BJ (cell line): ENCODE results near the gene GPALPP1. TPM values are rescaled to one million over a fixed set of nuclear protein-coding genes. Genes with fewer than 3 reads are reported as not detected.

ENCODE experiments used
- CTCF ChIA-PET: fragments of 350-600 bp; formaldehyde crosslinking; extraction: SDS; loops from one replicate; lab custom pipeline; 2021; ENCODE audit warnings: antibody characterized with exemption, inconsistent platforms; lab: Yijun Ruan, JAX
- POLR2A ChIA-PET: fragments of 300-600 bp; sonication (Branson Sonifier 250); formaldehyde crosslinking; extraction: SDS; loops from one replicate; lab custom pipeline; 2021; ENCODE audit warnings: antibody characterized with exemption; lab: Charles Lee
- DNase-seq: peaks from one replicate; pipeline ENCODE4 v3.0.0-alpha.2; 2011; ENCODE audit warnings: low read depth
- H3K27me3 ChIP-seq: 2 replicates; pipeline ENCODE4 v1.6.0; 2011; ENCODE audit warnings: low read length; ENCODE audit not compliant: control insufficient read depth, insufficient read depth
- H3K36me3 ChIP-seq: 2 replicates; pipeline ENCODE4 v1.5.1; 2011; ENCODE audit warnings: low read length; ENCODE audit not compliant: control insufficient read depth, insufficient read depth
- H3K4me3 ChIP-seq: 2 replicates; pipeline ENCODE4 v1.5.1; 2011; ENCODE audit warnings: low read depth, mild to moderate bottlenecking, control low read depth, low read length
- polyA plus RNA-seq: library from polyadenylated mRNA; depleted of rRNA; stranded (reverse); fragments of >200 nt; gene quantifications from 2 replicates; pipeline ENCODE4 v1.2.3, GENCODE V29; 2011
- TF ChIP-seq, protein P1 (sequence below): IDR thresholded peaks from 2 replicates; pipeline ENCODE4 v1.5.1; 2011; ENCODE audit warnings: low read depth, mild to moderate bottlenecking, control low read depth, inconsistent platforms, low read length, moderate library complexity; ENCODE audit not compliant: insufficient read depth

Gene GPALPP1
- polyA plus RNA-seq, 1 experiment = 10.4 TPM

DNA sequence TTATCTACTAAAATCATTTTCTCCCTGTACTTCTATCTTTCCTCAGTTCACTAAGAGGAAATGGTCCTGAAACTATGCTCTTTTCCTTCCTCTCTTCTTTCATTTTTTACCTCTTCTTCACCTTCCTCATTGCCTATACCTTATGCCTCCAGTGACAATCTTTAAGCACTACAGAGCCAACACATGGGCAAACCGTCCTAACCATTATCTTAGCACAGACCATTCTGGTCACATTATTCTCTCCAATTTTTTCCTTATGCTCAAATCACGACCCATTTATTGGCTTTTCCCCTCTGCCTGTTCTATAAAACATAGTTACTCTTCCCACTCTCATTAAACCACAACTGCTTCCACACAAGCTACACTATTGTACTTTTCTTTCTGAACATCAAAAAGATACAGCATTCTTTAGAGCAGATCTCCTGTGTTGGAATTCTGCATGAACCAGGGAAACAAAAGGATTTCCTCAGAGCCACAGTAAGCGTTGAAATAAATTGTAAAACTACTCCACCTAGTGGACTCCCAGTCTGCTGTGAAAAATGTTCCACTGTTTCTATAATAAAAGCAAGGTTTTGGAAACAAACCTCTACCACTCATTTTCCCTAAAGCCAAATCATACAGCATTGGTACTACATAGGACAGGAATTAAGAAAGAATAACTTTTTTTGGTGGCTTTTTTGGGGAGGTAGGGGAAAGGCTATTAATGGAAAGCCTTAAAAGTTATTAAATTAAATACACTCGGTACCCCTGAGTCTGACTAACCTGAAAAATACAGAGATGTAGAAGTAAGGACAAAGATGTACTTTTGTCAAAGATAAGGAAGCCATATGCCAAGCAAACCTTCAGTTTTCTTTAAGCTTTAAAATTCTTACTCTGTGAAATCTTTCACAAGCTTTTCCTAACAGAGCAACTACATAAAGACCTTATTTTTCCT lies 19.5 kb upstream of the GPALPP1 start:
- CTCF ChIA-PET = interaction anchor here (0.7 to 4.0 kb wide), 16 partner anchors 11 to 1066 kb away, joined by 3 to 38 read pairs (median 3); no protein-coding TSS in a partner anchor
- POLR2A ChIA-PET = no interaction called here
- Histone ChIP-seq H3K27me3 (no peaks in the 10 kb centered on the region), H3K36me3 (peaks cover 7% of the 10 kb centered on the region; the same call in 1 of the 2 replicates), H3K4me3 (no peak overlapping the region)
- DNase-seq = no peak
- TF ChIP-seq, protein P1, sequence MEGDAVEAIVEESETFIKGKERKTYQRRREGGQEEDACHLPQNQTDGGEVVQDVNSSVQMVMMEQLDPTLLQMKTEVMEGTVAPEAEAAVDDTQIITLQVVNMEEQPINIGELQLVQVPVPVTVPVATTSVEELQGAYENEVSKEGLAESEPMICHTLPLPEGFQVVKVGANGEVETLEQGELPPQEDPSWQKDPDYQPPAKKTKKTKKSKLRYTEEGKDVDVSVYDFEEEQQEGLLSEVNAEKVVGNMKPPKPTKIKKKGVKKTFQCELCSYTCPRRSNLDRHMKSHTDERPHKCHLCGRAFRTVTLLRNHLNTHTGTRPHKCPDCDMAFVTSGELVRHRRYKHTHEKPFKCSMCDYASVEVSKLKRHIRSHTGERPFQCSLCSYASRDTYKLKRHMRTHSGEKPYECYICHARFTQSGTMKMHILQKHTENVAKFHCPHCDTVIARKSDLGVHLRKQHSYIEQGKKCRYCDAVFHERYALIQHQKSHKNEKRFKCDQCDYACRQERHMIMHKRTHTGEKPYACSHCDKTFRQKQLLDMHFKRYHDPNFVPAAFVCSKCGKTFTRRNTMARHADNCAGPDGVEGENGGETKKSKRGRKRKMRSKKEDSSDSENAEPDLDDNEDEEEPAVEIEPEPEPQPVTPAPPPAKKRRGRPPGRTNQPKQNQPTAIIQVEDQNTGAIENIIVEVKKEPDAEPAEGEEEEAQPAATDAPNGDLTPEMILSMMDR = peak; percentile 70

DNA sequence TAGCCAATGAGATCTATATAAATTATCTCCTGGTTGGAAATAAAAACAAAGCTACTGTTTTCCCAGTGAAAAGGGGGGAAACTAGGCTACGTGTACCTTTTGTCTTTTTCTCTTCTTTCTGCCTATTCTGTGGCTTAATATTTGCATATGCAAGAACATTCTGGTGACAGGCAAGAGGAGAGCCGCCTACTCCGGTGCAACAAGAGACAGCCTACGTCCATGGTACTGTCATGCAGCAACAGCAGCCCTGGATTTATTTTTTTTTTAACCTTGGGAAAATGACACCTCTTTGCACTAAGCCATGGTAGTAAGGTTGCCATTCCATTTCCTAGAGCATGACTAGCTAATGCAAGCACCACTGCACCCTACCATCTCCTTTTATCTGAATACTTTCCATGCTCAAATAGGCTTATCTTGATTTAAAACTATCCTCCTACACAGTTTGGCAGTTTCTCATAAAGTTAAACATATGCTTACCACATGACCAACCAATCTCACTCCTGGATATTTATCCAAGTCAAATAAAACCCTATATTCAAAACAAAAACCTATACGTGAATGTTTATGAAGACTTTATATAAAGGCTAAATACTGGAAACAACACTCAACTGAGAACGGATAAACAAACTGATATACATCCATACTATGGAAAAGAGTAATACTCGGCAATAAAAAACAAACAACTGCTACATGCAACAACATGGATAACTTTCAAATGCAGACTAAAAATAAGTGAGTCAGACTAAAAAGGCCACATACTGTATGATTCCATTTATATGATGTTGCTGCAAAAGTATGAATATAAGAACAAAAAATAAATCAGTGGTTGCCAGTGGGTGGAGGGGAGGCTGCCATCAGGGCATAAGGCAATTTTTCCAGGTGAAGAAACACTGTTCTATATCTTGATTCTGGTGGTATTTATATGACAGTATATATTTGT lies 17.4 kb upstream of the GPALPP1 start:
- H3K4me3 ChIP-seq = no peak overlapping the region

DNA sequence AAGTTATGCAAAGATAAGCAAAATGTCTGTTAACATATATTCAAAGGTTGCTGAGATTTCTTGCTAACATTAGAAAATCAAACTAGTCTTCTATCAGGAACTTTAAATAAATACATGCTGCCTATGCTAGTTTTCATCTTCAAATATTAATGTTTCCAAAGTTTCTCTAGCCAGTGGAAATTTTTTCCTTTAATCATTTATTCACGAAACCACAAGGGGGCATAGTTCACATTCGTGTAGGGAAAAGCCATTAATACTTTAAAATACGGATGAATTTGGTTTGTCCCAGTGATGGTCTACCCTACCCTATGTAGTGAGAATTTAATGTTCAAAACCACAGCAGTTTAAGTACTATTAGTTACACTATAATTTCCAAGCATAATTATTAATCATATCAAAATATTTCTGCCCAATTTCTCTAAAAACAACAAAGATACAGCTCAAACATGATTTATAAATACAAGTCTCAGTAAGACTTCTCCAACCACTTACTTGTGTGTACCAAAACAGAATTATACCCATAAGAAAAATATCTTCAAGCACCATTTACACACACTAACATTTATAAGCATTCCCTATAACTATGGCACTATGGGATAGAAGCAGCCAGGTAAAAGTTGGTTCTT lies 16.3 kb upstream of the GPALPP1 start:
- H3K36me3 ChIP-seq = peaks cover 7% of the 10 kb centered on the region; the same call in 1 of the 2 replicates
- POLR2A ChIA-PET = no interaction called here

More for the DNA sequence above, 17.4 kb upstream of the GPALPP1 start:
- Histone ChIP-seq H3K27me3 (no peaks in the 10 kb centered on the region), H3K36me3 (peaks cover 7% of the 10 kb centered on the region; the same call in 1 of the 2 replicates)
- no peak for DNase-seq
- CTCF ChIA-PET = interaction anchor here (0.9 to 4.0 kb wide), 4 partner anchors 65 to 1064 kb away, joined by 3 to 38 read pairs (median 6); no protein-coding TSS in a partner anchor
- POLR2A ChIA-PET = no interaction called here
- TF ChIP-seq, protein P1 = no peak

DNA sequence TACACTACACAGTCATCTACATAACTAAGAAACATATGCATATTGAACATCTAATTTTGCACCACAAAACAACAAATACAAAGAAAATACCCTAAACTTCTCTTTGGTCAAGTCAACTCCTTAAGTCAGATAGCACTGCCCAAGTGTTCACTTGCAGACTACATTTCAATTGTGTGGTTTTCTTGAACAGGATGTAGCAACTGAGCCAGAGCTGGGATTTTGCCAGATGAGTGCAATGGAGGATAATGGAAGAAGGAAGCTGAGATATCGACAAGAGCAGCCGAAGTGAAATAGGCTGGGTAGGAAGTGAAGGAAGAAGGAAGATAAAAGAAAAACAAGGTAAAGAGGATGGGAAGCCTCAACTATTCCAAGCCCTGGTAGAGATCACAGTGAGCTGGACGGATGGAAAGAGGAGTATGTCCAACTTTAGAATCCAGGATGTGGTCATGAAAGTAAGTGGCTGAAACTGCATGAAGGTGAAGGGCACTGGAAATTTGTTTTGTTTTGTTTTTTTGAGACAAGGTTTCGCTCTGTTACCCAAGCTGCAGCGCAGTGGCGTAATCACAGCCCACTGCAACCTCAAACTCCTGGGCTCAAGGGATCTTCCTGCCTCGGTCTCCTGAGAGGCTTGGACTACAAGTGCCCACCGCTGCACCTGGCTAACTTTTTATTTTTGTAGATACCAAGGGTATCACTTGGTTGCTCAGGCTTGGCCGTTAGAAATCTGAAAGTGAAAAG lies 15.1 kb upstream of the GPALPP1 start:
- DNase-seq = no peak
- CTCF ChIA-PET = interaction anchor here (0.8 to 1.9 kb wide), 13 partner anchors 9 to 491 kb away, joined by 3 to 10 read pairs (median 4); no protein-coding TSS in a partner anchor
- POLR2A ChIA-PET = interaction anchor here (0.6 kb wide), 1 partner anchor 305 kb away, joined by 11 read pairs; no protein-coding TSS in a partner anchor
- Histone ChIP-seq H3K4me3 (no peak overlapping the region), H3K36me3 (peaks cover 7% of the 10 kb centered on the region; the same call in 1 of the 2 replicates), H3K27me3 (no peaks in the 10 kb centered on the region)
- TF ChIP-seq, protein P1 = no peak

More for the DNA sequence above, 16.3 kb upstream of the GPALPP1 start:
- H3K27me3 ChIP-seq = no peaks in the 10 kb centered on the region
- no peak overlapping the region for H3K4me3 ChIP-seq
- CTCF ChIA-PET = interaction anchor here (0.8 to 1.9 kb wide), 13 partner anchors 11 to 490 kb away, joined by 3 to 10 read pairs (median 4); no protein-coding TSS in a partner anchor
- no peak for DNase-seq
- TF ChIP-seq, protein P1 = peak; percentile 37
